Pons (tissue), 1 donor: ENCODE data around the gene NKAP.
"Not testable (repeated sequence)": the region's sequence is repeated elsewhere in the genome, so short reads cannot be mapped to it uniquely, and the experiment has no call there.

Source experiments
- DNase-seq: peaks from one replicate; pipeline ENCODE4 v3.0.0-alpha.2; 2016; ENCODE audit warnings: low spot score

NKAP gene

DNA sequence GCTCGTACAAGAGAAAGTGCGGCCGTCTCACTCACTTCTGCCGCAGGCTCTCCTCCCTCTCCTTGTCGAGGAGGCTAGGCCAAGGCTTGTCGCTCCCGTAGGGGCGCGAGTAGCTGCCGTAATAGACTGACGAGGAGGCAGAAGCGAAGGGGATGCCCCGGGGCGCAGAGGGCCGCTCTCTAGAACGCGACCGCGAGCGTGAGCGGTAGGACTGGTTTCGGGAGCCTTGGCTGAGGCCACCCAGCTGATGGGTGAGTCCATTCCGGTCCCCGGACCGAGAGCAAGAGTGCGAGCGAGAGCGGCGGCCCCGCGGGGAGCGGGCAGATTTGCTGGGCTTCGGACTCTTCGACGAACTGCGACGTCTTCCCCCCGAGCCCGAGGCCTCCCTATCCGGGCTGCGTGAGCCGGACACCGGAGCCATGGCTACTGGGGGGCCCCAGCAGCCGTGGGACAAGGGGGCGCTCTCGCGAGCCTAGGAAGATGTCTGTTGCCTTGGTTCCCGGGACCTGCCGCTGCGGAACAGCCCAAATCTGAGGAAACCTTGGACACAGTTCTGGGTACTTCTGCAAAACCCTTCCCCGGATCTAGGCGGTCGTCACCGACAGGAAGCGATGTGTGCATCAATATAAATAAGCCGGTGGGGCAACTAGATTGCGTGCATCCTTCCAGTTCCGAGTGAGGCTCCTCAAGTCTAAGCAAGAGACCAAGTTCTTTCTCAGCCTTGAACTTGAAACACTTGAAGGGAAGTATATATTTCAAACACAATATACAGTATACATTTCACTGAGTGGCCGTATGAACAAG lies at the start of gene NKAP:
NKAP (minus strand) TSS at position 567 of the 804 bp plus-strand sequence; CDS start at position 421, 146 bp downstream.
- DNase-seq: peak; percentile 85

DNA sequence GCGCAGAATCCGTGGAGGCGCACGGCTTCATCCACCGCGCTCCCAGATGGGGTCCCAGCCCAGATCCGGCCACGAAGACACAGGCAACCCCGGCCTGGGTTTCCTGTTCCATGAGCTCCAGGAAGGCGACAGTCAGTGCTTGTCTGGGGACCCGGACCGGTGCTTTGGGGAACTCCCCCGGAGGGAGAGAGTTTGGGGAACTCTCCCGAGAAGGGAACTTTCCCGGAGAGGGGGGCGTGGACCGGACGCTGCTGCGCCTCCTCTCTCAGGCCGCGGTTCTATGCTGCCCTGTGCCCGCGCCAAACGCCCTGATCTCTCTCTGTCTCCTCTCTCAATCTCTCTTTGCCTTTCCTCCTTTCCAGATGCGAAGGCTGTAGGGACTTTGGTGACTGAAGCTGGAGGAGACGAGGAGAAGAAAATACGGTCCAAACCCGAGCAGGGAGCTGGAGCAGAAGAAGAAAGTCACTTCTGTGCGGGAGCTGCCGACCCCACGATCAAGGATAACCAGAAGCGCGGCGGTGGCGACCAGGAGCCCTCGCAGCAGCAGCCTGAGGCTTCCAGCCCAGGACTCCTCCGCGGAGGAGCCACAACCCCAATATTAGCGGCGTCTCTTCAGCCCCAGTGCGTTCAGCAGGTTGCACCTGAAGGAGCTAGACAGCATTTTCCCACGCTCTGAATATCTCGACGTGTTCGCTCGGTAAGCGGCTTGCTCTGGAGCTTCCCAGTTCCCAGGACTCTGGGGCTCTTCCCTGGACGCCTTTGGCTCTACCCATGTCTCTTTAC lies 47.6 kb upstream of the NKAP start:
- no peak for DNase-seq

DNA sequence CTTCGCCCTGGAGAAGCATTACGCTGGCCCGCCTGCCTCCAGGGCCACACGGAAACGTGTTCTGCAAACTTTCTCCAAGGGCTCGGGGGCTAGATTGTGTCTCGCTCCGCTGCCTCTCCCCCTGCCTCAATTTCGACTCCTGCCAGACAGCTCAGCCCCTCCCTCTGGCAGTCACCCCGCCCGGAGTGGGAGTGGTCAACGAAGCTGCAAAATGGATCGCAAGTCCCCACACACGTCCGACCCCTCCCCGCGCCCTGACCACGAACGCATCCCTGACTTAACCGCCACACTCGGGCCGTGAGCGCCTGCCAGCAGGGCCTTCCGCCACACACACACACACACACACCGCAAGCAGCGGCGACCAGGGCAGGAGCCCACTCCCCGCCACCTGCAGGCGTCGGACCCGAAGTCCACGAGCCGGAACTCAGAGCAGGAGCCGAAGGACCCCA lies 47.0 kb upstream of the NKAP start:
- no peak for DNase-seq

DNA sequence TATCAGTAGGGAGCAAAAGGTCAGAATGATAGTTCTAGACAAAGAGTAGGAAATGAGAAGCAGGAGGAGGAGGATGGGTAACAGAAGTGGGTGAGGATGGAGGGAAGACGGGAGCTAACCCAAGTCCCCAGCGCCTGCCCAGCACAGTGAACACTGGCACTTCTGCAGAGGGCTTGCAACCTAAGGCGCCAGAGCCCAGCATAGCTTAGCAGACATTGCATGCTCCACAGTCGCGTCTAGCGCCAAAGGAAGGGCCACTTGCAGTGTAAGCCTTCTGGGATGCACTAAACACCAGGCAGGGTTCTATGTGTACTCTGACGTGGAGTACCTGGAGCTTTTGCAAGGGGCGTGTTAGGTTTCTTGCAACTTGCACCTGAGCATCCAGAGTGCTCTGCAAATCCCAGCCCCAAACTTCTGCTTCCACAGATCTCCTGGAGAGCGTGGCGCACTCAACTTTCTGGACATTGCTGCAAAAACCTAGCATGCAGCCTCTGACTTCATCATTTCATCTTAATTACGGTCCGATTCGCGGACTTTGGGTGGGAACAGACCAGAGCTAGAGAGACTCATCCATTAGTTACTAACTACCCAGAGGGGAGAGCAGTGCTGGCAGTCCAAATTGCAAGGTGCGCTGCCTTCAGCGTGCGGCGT lies 46.5 kb upstream of the NKAP start:
- no peak for DNase-seq

- no peak for DNase-seq
These were observed 42.7 kb upstream of the NKAP start for GRCh38 chrX:119986203-119986602.

GRCh38 chrX:119984652-119985051 lies 41.1 kb upstream of the NKAP start:
- DNase-seq: no peak

DNA sequence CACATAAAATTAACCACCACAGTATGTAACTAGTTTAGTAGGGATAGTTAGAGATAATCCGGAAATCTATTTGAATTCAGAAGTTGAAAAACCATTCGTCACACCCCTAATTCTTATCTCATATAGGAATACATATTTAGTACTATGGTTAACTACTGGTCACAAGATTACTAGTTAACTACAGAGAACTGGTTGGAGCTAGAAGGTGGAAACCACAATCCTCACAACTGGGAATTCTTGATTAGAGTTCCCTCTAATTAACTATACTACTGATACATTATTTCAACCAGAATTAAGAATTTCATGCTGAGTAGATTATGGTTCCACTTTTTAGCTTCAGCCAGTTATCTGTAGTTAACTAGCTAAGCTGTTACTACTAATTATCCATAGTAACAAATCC lies 39.9 kb upstream of the NKAP start:
- no peak for DNase-seq

DNA sequence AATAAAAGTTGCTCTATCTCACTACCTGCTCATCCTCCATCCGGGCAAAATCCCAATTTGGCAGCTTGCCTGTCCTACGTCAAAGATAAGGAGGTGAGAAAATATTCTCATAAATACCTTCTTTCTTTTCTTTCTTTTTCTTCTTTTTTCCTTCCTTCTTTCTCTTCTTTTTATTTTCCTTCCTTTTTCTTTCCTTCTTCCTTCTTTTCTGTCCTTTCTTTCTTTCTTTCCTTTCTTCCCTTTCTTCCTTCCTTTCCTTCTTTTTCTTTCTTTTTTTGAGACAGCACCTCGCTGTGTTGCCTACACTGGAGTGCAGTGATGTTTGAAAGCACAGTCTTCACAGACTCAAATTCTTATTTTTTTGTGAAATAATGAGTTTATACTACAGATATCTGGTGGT lies 38.6 kb upstream of the NKAP start:
- DNase-seq: no peak

- DNase-seq: peak; percentile 1
These were observed 37.9 kb upstream of the NKAP start for GRCh38 chrX:119981286-119982070.

GRCh38 chrX:119977172-119977571 lies 33.6 kb upstream of the NKAP start:
- not testable (repeated sequence) for DNase-seq

DNA sequence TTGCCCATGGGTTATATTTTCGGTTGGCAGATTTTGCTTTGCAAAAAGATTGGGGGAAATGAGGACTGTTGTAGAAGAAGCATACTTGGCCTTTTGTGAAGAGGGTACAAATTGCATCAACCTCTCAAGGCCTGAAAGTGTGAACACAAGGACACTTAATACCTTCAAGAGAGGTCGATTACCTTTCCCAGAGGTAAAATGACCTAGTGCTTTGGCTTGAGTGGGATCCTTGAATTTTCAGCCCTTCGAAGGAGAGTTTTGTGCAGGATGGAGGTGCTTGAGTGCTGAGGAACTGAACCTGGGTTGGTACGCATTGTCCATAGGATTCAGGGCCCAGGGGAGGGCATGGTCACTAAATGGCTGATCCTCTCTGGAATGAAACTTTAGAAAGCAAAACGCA lies 27.6 kb upstream of the NKAP start:
- no peak for DNase-seq

- no peak for DNase-seq
These were observed 27.0 kb upstream of the NKAP start for GRCh38 chrX:119970574-119970973.

- not testable (repeated sequence) for DNase-seq
These were observed 23.3 kb upstream of the NKAP start for GRCh38 chrX:119966837-119967236.

GRCh38 chrX:119960625-119961024 lies 17.1 kb upstream of the NKAP start:
- DNase-seq: no peak

DNA sequence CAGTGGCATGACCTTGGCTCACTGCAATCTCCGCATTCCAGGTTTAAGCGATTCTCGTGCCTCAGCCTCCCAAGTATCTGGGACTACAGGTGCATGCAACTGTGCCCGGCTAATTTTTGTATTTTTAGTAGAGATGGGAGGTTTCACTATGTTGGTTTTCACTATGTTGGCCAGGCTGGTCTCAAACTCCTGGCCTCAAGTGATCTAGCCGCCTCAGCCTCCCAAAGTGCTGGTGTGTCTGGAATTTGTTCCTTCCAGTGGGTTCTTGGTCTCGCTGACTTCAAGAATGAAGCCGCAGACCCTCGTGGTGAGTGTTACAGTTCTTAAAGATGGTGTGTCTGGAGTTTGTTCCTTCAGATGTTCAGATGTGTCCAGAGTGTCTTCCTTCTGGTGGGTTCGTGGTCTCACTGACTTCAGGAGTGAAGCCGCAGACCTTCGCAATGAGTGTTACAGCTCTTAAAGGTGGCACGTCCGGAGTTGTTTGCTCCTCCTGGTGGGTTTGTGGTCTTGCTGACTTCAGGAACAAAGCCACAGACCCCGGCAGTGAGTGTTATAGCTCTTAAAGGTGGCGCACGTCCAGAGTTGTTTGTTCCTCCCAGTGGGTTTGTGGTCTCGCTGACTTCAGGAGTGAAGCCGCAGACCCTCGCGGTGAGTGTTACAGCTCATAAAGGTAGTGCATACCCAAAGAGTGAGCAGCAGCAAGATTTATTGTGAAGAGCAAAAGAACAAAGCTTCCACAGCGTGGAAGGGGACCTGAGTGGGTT lies 12.4 kb upstream of the NKAP start:
- DNase-seq: not testable (repeated sequence)

- no peak for DNase-seq
These were observed 10.8 kb upstream of the NKAP start for GRCh38 chrX:119954374-119954773.

- DNase-seq: no peak
These were observed 4.8 kb upstream of the NKAP start for GRCh38 chrX:119948381-119948780.

- DNase-seq: no peak
These were observed 1.9 kb upstream of the NKAP start for GRCh38 chrX:119945481-119945880.

DNA sequence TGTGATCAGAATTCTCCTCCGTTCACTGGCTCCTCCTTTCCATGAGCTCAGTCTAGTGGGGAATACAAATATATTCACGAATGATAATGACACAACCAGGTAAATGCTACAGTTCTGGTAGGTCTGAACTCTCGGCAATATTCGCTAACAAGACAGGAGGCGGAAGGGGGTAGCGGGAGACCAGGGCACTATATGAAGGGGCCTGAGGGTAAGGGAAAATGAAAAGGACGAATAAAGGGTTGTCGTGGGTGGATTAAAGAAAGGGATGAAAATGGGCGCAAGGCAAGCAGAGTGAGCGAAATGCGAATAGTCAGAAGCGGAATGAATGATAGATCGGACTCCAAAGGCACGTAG lies 743 bp downstream of the NKAP start:
- DNase-seq: no peak

DNA sequence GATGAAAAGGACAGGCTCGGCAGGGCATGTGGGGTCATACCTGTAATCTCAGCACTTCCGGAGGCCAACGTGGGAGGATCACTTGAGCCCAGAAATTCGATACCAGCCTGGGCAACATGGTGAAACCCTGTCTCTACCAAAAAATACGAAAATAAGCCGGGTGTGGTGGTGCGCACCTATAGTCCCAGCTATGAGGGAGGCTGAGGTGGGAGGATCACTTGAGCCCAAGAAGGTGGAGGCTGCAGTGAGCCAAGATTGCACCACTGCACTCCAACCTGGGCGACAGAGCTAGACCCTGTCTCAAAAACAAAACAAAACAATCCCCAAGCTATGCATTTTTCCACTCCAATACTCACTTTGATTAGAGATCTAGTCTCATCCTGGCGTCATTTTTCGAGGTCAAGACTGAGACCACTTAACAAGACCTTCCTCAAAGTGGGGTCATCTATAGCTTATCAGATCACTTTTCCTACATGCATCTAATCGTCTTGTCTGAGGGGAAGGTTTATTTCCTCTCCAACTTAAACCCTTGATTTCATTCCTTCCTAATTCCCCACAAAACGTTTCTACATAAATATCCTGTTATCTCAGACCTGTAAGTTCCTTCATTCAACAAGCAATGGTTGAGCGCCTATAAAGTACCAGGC lies 1.3 kb downstream of the NKAP start:
- no peak for DNase-seq

DNA sequence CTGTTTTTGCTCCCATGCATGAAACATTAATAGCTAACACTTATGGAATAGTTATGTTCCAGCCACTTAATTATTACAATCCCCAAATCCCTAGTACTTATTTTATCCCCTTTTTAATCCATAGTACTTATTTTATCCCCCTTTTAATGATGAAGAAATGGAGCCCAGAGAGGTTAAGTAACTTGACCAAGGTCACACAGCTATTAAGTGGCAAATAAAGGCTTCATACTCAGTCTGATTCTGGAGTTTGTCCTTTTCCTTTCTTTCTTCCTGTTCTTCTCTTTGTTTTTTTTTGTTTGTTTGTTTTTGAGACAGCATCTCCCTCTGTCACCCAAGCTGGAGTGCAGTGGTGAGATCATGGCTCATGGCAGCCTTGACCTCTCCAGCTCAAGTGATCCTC lies 2.2 kb downstream of the NKAP start:
- DNase-seq: no peak
